Activated CD4-positive, alpha-beta memory T cell treated with anti-CD3 and anti-CD28 coated beads, Interleukin-2, amount 10 ng/mL, durations not matched to agents 7 days and 5 days (primary cell): ENCODE results near the gene IGSF9B. TPM values are rescaled to one million over a fixed set of nuclear protein-coding genes. Genes with fewer than 3 reads are reported as not detected.

Experiments
- CTCF ChIA-PET: fragments of 350-600 bp; sonication (Branson Sonifier 250); formaldehyde crosslinking; loops from one replicate; lab custom pipeline; 2021; ENCODE audit warnings: antibody characterized with exemption, inconsistent platforms; lab: Charles Lee
- POLR2A ChIA-PET: fragments of 350-600 bp; sonication (Branson Sonifier 250); formaldehyde crosslinking; loops from one replicate; lab custom pipeline; 2021; ENCODE audit warnings: antibody characterized with exemption; lab: Charles Lee
- DNase-seq: peaks from one replicate; pipeline ENCODE4 v3.0.0-alpha.2; 2020
- H3K27ac Mint-ChIP-seq: one replicate; pipeline ENCODE4 v1.8.0; 2021; ENCODE audit warnings: mild to moderate bottlenecking, mixed read lengths
- H3K27me3 Mint-ChIP-seq: one replicate; pipeline ENCODE4 v1.8.0; 2021; ENCODE audit warnings: mixed read lengths
- H3K36me3 Mint-ChIP-seq: one replicate; pipeline ENCODE4 v1.8.0; 2021; ENCODE audit warnings: low read depth, mixed read lengths
- H3K4me1 Mint-ChIP-seq: one replicate; pipeline ENCODE4 v1.8.0; 2021; ENCODE audit warnings: mixed read lengths
- H3K4me3 Mint-ChIP-seq: one replicate; pipeline ENCODE4 v1.8.0; 2021; ENCODE audit warnings: mild to moderate bottlenecking, mixed read lengths
- H3K9me3 Mint-ChIP-seq: one replicate; pipeline ENCODE4 v1.8.0; 2021; ENCODE audit warnings: mixed read lengths
- total RNA-seq, 2 experiments: library from RNA; stranded (reverse); gene quantifications; one replicate each; pipeline ENCODE4 v1.2.3, GENCODE V29; 2021

The IGSF9B gene
- total RNA-seq, 2 experiments from 2014 or later: 66.2 to 70.8 TPM

GRCh38 chr11:133993921-133994320 lies 37.2 kb upstream of the IGSF9B start:
- H3K9me3 Mint-ChIP-seq: no peaks in the 10 kb centered on the region
- no peak overlapping the region for H3K4me3 Mint-ChIP-seq
- H3K4me1 Mint-ChIP-seq: peaks cover 16% of the 10 kb centered on the region
- H3K27me3 Mint-ChIP-seq: peaks cover 4% of the 10 kb centered on the region
- ChIA-PET POLR2A (no interaction called here), CTCF (no interaction called here)
- DNase-seq: no peak
- H3K36me3 Mint-ChIP-seq: no peaks in the 10 kb centered on the region
- no peak overlapping the region for H3K27ac Mint-ChIP-seq

GRCh38 chr11:133993107-133993506 lies 36.3 kb upstream of the IGSF9B start:
- H3K4me3 Mint-ChIP-seq: no peak overlapping the region
- H3K36me3 Mint-ChIP-seq: no peaks in the 10 kb centered on the region
- POLR2A ChIA-PET: no interaction called here
- H3K4me1 Mint-ChIP-seq: peaks cover 16% of the 10 kb centered on the region
- H3K27me3 Mint-ChIP-seq: peaks cover 4% of the 10 kb centered on the region
- no peaks in the 10 kb centered on the region for H3K9me3 Mint-ChIP-seq
- CTCF ChIA-PET: no interaction called here
- no peak overlapping the region for H3K27ac Mint-ChIP-seq
- DNase-seq: no peak

- H3K9me3 Mint-ChIP-seq: no peaks in the 10 kb centered on the region
- DNase-seq: no peak
- H3K36me3 Mint-ChIP-seq: no peaks in the 10 kb centered on the region
- peaks cover 16% of the 10 kb centered on the region for H3K4me1 Mint-ChIP-seq
- no peaks in the 10 kb centered on the region for H3K27me3 Mint-ChIP-seq
- ChIA-PET POLR2A (no interaction called here), CTCF (no interaction called here)
- H3K27ac Mint-ChIP-seq: no peak overlapping the region
- no peak overlapping the region for H3K4me3 Mint-ChIP-seq
These were observed 35.4 kb upstream of the IGSF9B start for GRCh38 chr11:133992121-133992520.

- H3K36me3 Mint-ChIP-seq: no peaks in the 10 kb centered on the region
- peaks cover 3% of the 10 kb centered on the region for H3K27me3 Mint-ChIP-seq
- no peaks in the 10 kb centered on the region for H3K9me3 Mint-ChIP-seq
- ChIA-PET CTCF (no interaction called here), POLR2A (interaction anchor here (1.5 kb wide), 1 partner anchor 10 kb away, joined by 3 read pairs; no protein-coding TSS in a partner anchor)
- H3K27ac Mint-ChIP-seq: no peak overlapping the region
- no peak for DNase-seq
- H3K4me1 Mint-ChIP-seq: peaks cover 16% of the 10 kb centered on the region
- H3K4me3 Mint-ChIP-seq: no peak overlapping the region
These were observed 34.3 kb upstream of the IGSF9B start for GRCh38 chr11:133991101-133991500.

GRCh38 chr11:133990501-133990900 lies 33.7 kb upstream of the IGSF9B start:
- Mint-ChIP-seq H3K36me3 (no peaks in the 10 kb centered on the region), H3K27ac (no peak overlapping the region), H3K27me3 (peaks cover 4% of the 10 kb centered on the region), H3K9me3 (no peaks in the 10 kb centered on the region), H3K4me3 (no peak overlapping the region), H3K4me1 (peaks cover 16% of the 10 kb centered on the region)
- no peak for DNase-seq
- ChIA-PET CTCF (no interaction called here), POLR2A (interaction anchor here (1.5 kb wide), 1 partner anchor 9 kb away, joined by 3 read pairs; no protein-coding TSS in a partner anchor)

- H3K9me3 Mint-ChIP-seq: no peaks in the 10 kb centered on the region
- no peak overlapping the region for H3K4me3 Mint-ChIP-seq
- H3K27me3 Mint-ChIP-seq: peaks cover 6% of the 10 kb centered on the region
- H3K36me3 Mint-ChIP-seq: no peaks in the 10 kb centered on the region
- H3K4me1 Mint-ChIP-seq: peaks cover 13% of the 10 kb centered on the region
- no peak overlapping the region for H3K27ac Mint-ChIP-seq
- no peak for DNase-seq
- CTCF ChIA-PET: no interaction called here
- POLR2A ChIA-PET: no interaction called here
These were observed 32.1 kb upstream of the IGSF9B start for GRCh38 chr11:133988686-133989410.

- Mint-ChIP-seq H3K36me3 (no peaks in the 10 kb centered on the region), H3K27ac (no peak overlapping the region), H3K4me3 (no peak overlapping the region), H3K9me3 (no peaks in the 10 kb centered on the region), H3K4me1 (peaks cover 13% of the 10 kb centered on the region), H3K27me3 (peaks cover 9% of the 10 kb centered on the region)
- DNase-seq: no peak
- CTCF ChIA-PET: interaction anchor here (1.6 to 2.8 kb wide), 2 partner anchors 19 to 59 kb away, joined by 5 to 7 read pairs; no protein-coding TSS in a partner anchor
- POLR2A ChIA-PET: no interaction called here
These were observed 30.4 kb upstream of the IGSF9B start for GRCh38 chr11:133987171-133987570.

GRCh38 chr11:133985981-133986944 lies 29.5 kb upstream of the IGSF9B start:
- no peak for DNase-seq
- POLR2A ChIA-PET: no interaction called here
- Mint-ChIP-seq H3K27ac (no peak overlapping the region), H3K4me3 (no peak overlapping the region), H3K9me3 (no peaks in the 10 kb centered on the region), H3K4me1 (peaks cover 9% of the 10 kb centered on the region), H3K27me3 (peaks cover 18% of the 10 kb centered on the region), H3K36me3 (no peaks in the 10 kb centered on the region)
- CTCF ChIA-PET: interaction anchor here (1.6 to 2.8 kb wide), 2 partner anchors 19 to 59 kb away, joined by 5 to 7 read pairs; no protein-coding TSS in a partner anchor

- ChIA-PET POLR2A (no interaction called here), CTCF (interaction anchor here (2.8 kb wide), 1 partner anchor 57 kb away, joined by 7 read pairs; no protein-coding TSS in a partner anchor)
- Mint-ChIP-seq H3K27ac (no peak overlapping the region), H3K4me3 (no peak overlapping the region), H3K4me1 (no peaks in the 10 kb centered on the region), H3K9me3 (no peaks in the 10 kb centered on the region), H3K36me3 (no peaks in the 10 kb centered on the region), H3K27me3 (peaks cover 21% of the 10 kb centered on the region)
- no peak for DNase-seq
These were observed 28.1 kb upstream of the IGSF9B start for GRCh38 chr11:133984828-133985227.

- peaks cover 22% of the 10 kb centered on the region for H3K27me3 Mint-ChIP-seq
- ChIA-PET POLR2A (no interaction called here), CTCF (no interaction called here)
- no peak overlapping the region for H3K27ac Mint-ChIP-seq
- no peak for DNase-seq
- H3K36me3 Mint-ChIP-seq: no peaks in the 10 kb centered on the region
- no peak overlapping the region for H3K4me3 Mint-ChIP-seq
- no peaks in the 10 kb centered on the region for H3K4me1 Mint-ChIP-seq
- no peaks in the 10 kb centered on the region for H3K9me3 Mint-ChIP-seq
These were observed 27.0 kb upstream of the IGSF9B start for GRCh38 chr11:133983660-133984316.

- CTCF ChIA-PET: no interaction called here
- POLR2A ChIA-PET: no interaction called here
These were observed 26.1 kb upstream of the IGSF9B start for GRCh38 chr11:133982876-133983275.

GRCh38 chr11:133982151-133982550 lies 25.4 kb upstream of the IGSF9B start:
- ChIA-PET POLR2A (interaction anchor here (0.7 to 1.6 kb wide), 2 partner anchors 9 to 68 kb away, joined by 3 read pairs; no protein-coding TSS in a partner anchor), CTCF (no interaction called here)
- DNase-seq: no peak
- Mint-ChIP-seq H3K27ac (no peak overlapping the region), H3K9me3 (no peaks in the 10 kb centered on the region), H3K27me3 (peaks cover 22% of the 10 kb centered on the region), H3K36me3 (no peaks in the 10 kb centered on the region), H3K4me3 (no peak overlapping the region), H3K4me1 (peaks cover 2% of the 10 kb centered on the region)

More at GRCh38 chr11:133982876-133983275, 26.1 kb upstream of the IGSF9B start:
- no peak overlapping the region for H3K27ac Mint-ChIP-seq
- H3K9me3 Mint-ChIP-seq: no peaks in the 10 kb centered on the region
- H3K4me3 Mint-ChIP-seq: no peak overlapping the region
- no peaks in the 10 kb centered on the region for H3K36me3 Mint-ChIP-seq
- DNase-seq: no peak
- no peaks in the 10 kb centered on the region for H3K4me1 Mint-ChIP-seq
- peaks cover 22% of the 10 kb centered on the region for H3K27me3 Mint-ChIP-seq
